COR-L47 (cell line): ENCODE measurements around the gene CARD19.
A peak's percentile ranks its signal among the peaks of the same experiment; 100 is the strongest.
"Not testable (repeated sequence)": the region's sequence is repeated elsewhere in the genome, so short reads cannot be mapped to it uniquely, and the experiment has no call there.

ENCODE experiments used
- DNase-seq: peaks from one replicate; lab custom pipeline; 2025; lab: John Stamatoyannopoulos, UW

CARD19 gene

DNA sequence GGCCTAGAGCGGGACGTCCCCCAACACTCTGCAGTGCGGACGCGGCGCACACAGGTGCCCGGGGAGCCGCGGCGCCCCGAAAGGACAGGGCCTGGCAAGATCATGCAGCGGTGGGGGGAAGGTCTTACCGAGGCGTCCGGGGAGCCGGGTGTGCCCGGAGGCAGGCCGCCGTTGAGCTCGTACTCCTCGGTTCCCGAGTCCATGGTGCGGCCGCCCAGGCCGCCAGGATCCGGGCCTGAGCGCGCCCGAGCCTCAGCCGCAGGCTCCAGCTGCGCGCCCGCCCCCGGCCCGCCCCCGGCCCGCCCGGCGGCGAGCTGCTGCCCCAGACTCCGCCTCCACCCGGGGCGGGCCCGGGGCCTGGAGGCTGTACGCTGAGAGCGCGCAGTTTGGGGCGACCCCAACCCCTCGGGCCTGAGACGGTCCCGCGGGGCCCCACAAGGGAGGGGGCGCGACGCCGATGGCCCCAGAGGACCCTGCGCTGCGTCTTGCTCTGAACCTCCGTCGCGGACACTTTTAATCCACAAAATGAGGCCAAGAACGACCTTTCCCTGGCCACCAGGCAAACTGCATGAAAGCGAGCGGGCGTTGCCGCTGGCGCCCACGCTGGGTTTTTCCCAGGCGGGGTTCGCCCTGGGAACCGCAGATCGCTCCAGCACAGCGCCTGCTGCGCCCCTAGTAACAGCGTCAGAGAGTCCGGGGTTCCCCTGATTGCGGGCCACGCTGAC lies 38.2 kb downstream of the CARD19 start, which contains the start of gene NINJ1:
Gene NINJ1, minus strand, starts transcription at position 237 of the 725 bp plus-strand sequence. Its CDS starts 34 bp downstream, at position 203.
- DNase-seq = peak; percentile 66

DNA sequence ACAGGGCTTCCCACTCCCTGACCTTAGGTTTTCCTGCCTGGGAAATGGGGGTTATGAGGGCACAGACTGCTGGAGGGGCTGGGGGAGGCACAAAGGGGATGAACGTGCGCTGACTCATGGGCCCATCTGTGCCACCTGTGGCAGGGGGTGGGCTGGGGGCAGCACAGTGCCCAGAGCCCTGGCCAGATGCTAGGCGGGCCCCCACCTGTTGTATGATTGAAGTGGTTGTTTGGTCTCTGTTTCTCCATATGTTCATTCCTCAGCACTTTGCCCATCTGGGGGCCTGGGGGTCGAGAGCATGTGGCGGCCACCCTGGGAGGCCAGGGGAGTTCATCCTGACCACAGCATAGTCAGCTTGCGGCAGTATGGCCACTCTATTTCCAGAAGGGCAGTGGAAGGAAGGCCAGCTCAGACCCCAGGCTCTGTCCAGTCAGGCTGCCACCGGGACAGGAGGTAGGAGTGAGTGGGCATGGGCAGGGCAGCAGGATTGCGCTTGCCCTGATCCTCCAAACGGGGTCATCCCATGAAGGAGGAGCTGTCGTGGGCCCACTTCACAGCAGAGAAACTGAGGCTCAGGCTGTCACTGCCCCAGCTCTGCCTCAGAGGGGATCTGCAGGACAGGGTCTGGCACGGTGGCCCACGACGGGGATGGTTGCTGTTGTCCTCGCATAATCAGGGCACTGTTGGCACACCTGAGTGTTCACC lies 38.9 kb downstream of the CARD19 start:
- DNase-seq = no peak

DNA sequence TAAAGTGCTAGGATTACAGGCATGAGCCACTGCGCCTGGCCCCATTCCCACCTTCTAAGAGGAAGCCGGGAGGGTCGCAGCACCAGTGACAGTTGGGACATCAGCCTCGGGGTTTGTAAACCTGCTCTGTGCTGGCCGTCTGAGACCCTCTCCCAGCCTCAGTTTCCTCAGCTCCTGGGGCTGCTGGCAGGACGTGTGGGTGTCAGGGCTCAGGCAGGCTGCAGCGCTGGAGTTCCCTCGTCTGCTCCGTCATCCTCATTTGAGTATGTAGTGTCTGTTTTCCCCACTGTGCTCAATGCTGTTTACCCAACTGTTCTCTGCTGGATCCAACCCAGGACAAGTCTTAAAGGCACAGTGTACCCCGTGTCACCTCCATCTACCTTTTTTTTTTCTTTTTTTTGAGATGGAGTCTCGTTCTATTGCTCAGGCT lies 40.0 kb downstream of the CARD19 start:
- no peak for DNase-seq

DNA sequence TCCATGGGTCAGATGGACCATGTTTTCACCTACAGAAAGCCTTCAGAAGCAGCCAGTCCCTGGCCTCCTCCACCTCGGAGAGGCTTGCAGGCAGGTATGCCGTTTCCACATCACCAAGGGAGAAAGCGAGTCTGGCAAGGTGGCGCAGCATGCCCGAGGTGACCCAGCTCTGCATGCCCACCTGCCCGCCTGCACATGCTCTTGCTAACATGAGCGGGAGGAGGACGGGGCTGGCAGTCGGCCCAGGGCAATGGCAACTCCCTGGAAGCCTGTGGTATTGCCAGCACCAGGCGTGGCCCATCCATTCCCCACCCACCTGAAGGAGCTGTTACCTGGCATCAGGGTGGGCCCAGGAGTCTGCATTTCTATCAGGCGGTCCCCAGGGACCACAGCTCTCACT lies 41.3 kb downstream of the CARD19 start:
- no peak for DNase-seq

DNA sequence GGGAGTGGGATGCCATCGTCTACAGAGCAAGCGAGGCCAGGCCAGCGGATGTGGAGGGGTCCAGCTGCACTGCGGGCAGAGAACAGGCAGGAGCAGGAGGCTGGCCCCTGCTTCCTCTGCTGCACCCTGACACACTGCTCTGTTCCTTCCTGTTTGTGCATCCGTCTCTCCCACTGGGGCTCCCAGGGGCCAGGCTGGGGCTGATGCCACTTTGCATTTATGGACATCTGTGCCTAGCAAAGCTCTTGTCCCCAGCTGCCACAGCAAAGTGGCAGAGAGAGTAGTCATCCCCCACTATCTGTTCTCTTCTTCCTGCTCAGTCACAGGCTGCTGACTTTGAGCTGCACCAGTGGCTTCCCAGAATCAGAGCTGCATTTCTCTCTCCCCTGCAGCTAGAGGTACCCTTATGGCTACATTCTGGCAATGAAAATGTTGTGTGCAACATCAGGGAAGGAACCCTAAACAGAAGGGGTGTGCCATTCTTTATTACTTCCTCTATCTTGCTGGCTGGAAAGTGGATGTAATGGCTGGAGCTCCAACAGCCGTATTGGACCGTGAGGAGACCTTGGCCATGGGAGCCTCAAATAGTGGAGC lies 42.3 kb downstream of the CARD19 start:
- DNase-seq = no peak

DNA sequence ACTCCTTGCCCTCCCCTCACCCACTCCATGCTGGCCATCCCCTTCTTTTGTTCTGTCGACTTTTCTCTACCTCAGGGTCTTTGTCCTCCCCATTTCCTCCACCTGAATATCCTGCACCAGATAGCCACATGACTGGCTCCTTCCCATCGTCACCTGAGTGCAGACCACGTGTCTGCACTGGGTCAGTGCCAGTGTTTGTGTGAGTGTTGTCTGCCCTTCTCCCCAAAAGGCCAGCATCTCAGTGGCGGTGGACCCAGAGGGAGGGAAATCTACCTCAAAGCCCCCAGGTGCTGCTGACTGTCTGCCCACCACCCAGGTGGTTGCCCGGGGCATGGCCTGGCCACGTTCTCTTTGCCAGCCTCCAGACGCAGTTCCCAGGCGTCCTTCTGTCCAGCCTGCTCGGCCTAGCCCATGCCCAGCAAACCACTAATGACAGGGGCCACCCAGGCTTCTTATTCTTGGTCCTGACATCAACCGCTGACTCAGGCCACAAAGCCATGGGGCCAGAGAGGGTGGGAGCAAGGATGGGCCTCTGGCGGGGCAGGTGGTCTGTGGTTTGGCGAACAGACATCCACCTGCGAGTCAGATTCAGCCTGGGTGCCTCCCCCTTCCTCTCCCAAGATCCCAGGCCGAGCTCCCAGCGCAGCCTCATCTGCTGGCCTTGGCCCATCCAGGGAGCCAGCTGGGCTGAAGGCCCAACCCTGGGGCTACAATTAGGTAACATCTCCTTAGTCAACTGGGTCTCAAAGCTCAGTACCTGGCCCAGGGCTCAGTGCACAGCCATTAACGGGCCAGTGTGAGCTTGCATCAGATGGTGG lies 43.6 kb downstream of the CARD19 start:
- DNase-seq = no peak

DNA sequence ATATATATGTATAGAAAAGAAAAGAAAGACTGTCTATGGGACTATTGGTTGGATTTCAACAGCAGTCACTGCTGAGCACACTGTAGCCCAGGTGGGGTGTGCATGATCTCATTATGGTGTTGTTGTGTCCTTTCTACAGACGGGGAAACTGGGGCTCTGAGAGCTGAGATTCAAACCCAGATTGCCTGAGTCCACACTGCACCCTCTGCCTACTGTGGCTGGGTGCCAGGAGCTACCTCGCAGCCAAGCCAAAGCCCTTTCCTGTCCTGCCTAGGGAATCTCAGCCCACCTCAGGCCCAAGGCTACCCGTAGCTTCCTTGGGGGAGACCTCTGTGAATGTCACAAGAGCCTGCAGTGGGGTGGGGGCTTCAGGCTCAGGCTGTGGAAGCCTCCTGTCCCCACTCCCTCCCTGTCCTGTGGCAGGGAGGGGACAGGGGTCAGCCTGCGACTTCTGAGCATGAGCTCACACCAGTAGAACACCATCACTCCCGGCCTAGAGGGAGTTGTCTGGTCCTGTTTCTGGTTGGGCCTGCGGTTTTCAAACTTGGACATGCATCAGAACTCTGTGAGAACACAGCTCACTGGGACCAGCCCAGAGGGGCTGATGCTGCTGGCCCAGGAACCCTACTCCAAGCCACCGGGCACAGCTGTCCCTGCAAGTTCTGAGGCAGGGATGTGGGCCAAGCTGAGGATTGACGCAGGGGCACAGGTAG lies 45.9 kb downstream of the CARD19 start:
- DNase-seq = no peak

DNA sequence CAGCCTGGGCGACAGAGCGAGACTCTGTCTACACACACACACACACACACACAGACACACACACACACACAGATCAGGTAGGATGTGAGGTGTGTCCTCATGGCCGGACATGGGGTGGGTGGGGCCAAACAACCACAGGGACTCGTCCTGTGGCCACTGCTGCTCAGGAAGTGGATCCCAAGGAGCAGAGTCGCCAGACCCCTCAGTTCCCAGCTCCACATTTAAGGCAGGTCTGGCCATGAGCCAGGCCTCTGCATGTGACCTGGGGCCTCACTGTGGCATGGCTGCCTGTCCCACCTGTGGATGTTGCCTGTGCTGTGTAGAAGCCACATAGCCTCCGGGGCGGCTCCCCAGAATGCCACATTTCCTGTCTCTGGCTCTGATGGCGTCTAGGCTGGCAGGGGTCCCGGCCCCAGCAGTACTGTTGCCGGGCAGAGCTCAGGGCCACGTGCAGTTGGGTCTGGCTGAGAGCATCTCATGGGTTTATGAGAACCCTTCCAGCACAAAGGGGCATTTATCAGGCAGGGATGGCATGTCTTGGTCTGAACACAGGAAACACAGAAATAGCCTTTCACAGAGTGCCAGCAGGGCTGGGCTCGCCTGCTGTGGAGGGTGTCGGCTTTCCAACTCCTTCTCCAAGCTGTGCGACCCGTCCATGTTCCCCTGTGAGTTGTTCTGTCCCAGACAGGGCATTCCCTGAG lies 48.0 kb downstream of the CARD19 start:
- no peak for DNase-seq

DNA sequence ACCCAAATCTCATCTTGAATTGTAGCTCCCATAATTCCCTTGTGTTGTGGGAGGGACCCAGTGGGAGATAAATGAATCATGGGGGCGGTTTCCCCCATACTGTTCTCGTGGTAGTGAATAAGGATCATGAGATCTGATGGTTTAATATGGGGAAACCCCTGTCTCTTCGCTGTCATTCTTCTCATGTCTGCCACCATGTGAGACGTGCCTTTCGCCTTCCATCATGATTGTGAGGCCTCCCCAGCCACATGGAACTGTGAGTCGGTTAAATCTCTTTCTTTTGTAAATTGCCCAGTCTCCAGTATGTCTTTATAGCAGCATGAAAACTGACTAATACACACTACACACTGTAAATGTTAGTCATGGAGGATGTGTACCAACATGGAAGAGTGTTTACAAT lies 50.7 kb downstream of the CARD19 start:
- not testable (repeated sequence) for DNase-seq

DNA sequence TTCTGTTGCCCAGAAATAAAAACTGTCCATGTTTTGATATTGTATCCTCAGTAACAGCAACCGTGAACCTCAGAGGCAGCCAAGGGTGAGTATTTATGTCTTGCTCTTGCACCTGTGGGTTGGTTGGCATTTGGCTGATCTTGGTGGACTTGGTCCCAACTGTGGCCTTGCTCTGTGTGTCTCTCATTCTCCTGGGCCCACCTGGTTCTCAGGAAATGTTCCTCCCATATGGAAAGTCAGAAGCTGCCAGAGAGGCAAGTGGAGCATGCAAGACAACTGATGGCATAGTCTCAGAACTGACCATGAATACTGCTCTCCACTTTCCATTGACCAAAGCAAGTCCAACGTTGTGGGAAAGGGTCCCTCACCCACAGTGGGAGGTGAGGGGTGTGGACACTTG lies 51.6 kb downstream of the CARD19 start:
- DNase-seq = no peak

DNA sequence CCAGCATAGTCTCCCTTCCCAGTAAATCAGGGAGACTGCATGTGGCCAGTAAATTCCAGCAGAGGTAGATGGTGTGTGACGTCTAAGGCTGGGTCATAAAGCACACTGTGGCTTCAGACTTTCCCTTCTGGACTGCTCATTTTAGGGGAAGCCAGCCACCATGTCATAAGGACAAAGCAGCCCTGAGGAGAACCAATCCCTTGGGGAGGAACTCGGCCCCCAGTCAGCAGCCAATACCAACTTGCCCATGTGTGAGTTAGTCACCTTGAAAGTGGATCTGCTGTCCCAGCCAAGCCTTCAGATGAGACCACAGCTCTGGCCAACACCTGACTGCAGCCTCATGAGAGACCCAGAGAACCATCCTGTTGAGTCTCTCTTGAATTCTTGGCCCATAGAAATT lies 52.7 kb downstream of the CARD19 start:
- no peak for DNase-seq

DNA sequence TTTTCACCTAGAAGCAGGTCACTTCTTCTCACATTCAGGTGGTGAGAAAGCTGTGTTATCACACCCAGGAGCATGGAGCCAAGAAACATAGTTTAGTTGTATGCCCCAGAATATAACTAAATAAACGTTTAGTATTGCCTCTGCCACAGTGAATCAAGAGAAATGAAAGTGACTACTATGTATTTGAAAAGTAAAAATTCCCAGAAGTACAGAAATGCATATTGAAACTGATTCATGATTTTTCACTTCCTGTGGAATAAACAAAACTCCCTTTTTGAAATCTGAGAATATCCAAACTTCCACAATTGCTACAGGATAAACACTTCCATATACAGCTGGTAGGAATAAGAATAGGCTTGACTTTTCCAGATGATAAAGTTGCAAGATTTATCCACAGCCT lies 53.3 kb downstream of the CARD19 start:
- no peak for DNase-seq

DNA sequence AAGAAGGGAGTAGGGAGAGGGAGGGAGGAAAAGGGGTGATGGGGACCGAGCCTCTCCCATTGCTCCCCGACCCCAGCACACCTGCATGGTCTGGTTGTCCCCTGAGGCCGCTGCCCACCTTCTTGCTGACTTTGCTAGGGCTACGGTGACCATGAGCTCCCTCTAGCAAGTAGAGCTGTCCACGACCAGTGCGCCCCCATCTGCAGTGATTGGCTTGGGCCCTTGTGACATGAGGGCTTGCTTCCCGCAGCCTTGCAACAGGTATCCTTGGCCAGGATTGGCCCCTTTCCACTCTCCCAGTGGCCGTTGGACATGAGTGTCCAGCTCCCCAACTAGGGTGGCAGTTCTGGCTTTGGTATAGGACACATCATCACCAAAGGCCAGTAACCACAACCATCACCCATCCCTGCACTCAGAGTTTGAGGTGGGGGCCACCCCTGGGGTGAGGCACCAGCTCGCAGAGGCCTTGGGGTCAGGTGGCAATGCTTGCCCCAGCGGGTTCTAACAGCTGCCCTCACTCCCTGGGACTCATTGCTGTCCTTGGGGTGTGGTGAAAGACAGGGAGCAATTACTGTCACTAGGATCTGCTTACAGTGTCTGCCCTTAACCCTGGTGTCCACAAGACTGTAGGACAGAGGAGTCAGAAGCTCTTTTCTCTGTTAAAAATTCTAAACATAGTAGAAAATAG lies 55.2 kb downstream of the CARD19 start:
- no peak for DNase-seq

DNA sequence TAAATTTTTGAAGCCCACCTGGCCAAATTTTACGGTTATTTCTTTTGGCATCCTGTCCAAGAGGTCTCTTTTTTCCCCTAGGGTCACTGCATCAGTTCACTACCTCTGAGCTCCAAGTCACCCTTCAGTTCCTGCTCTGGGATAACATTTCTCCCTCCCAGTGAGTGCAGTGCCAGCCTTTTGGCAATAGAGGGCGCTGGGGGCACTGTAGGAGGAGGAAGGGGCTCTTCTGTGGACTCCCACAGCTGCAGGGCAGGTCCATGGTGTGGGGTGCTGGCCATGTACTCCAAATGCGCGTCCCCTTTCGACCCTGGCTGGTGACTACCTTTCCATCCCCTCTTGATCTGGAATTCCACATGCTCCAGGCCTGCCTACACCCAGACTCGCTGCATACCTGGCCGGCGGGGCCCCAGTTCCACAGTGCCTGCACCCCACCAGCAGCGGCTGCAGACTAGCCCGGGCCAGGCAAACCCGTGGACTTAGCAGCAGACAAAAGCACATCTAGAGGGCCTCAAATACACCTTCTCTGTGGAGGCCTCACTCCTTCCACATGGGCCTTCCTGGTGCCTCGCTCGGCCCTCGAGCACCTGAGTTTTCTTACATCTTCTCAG lies 58.4 kb downstream of the CARD19 start:
- DNase-seq = peak; percentile 30

DNA sequence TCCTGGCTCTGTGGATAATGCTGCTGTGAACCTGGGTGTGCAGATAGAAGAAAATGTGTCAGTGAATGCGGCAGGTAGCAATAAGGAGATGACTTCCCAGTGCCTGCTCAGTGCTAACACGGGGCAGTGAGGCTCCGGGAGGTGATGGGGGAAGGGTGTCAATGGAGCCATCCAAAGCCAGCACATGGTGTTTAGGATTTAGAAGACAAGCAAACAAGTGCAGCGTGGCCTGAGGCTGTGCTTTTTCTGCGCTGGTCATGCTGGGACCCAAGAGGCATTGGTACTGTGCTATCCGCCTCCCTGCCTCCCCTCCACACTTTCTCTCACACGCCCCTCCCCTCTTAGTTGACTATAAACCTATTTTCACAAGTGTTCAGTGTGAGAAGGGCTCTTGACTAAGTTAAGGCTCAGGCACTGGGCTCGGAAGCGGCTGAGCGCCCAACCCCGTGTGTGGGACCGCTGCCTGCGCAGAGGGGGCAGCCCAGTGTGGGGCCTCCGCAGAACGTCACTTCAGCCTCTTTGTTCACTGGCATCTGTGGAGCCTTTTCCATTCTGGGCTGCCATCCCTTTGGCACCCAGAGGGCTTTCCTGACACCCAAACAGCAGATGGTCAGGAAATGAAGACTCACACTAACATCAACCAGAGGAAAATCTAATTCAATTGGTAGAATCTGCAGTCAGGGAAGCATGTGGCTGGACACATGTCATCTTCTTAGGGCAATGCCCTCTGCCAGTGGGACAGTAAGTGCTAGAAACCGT lies 59.9 kb downstream of the CARD19 start:
- DNase-seq = no peak

DNA sequence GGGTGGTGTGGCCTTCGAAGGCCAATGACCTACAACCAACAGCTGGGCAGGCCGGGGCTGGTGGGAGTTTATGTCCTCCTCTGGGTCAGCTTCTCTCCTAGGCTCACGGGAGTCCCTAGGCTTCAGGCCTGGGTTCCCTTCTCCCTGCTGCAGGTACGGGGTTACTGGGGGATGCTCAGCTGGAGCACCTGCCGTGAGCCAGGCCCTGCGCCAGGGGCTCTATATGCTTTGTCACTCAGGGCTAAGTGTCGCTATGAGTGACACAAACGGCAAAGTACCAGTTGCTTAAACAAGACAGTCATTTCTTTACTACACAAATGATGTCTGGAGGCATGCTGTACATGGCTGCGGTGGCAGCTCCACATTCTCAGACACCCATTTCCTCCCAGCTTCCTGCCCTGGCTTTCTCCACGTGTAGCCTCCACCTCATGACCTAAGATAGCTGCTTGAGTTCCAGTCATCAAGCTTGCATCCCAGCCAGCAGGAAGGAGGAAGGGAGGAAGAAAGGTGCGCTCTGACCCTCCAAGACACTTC lies 60.5 kb downstream of the CARD19 start:
- DNase-seq = no peak

DNA sequence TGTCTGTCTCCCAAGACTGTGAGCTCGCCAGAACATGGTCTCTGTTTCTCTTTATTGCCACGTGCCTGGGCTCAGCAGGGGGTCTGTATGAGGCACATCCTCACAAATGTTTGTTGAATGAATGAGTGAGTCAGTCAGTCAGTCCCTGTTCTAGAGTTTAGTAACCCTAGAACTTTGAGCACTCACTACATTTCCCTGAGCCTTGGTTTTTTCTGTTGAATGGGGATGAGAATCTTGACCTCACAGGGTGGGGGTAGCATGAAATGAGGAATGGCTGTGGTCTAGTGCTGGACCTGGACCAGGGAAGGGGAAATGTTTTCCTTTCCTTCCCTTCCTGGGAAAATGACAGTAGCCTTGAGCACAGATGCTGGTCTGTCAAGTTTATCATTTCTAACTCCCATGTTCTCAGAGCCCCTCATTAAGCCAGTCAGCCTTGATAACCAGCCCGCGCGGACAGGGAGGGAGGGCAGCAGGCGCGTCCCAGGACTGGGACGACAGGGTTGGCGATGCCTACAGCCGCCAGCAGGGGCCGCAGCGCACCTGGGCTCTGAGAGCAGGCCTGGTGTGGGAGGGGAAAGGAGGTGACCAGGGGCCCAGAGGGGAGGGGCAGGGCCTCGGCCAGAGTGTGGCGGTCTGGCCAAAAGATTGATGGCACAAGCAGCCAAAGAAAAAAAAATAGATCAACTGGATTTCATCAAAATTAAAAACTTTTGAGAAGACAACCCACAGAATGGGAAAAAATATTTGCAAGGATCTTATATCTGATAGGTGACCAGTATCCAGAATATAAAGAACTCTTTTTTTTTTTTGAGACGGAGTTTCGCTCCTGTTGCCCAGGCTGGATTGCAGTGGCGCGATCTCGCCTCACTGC lies 63.8 kb downstream of the CARD19 start:
- DNase-seq = peak; percentile 63
